Heart left ventricle (tissue), 13 donors: ENCODE results near the gene INO80.

ENCODE experiments used
- CTCF ChIP-seq, 12 donors: fragments of 200-600 bp; sonication (generic) in 4 of 12; IDR thresholded peaks; one replicate each; pipeline versions ENCODE4 v1.5.0 to v1.8.0; 2018 to 2022; ENCODE audit warnings: antibody characterized with exemption in 12 of 12, mild to moderate bottlenecking in 5 of 12
- POLR2A ChIP-seq, 2 donors: fragments of 450-650 bp; IDR thresholded peaks; one replicate each; pipeline ENCODE4 v1.6.1; 2017; ENCODE audit warnings: antibody characterized with exemption in 2 of 2, mild to moderate bottlenecking in 2 of 2, moderate library complexity in 2 of 2
- donor health status: ischemic (EF 13 %, LVEDD 7.1; RV severe dilation, severe dysfunction).
- donor health status: DM: no; HTN: yes; CAD: no.
- donor health status: DM: no; HTN: no; CAD: no.
- donor health status: ischemic (EF 25% LVEDD 6.9; RV normal size, moderate dysfunction).
- donor health status: ischemic (EF 25% LVEDD 5.7; RV mildly dilated, moderate dysfunction).
- donor health status: ischemic (EF 35%, LVEDD 5.7; RV mildly dilated, moderate dysfunction).
- donor health status: nonischemic (EF 11% LVEDD 7.7; RV severe dilation, severe dysfunction).
- donor health status: DM: yes; HTN: yes; CAD: no.
- donor health status: PGD.
- donor health status: ischemic (EF 29% LVEDD 5.4; RV normal size, mild dysfunction).
- donor health status: nonischemic (EF 23%, LVEDD 6.1; RV moderate dilation, normal function).

- TF ChIP-seq CTCF (IDR thresholded peaks at IDR 0.05), result no peak
- no peak for TF ChIP-seq POLR2A (IDR thresholded peaks at IDR 0.05)
Observed at GRCh38 chr15:41078125-41078524, 38.0 kb downstream of the INO80 start.
